HTR-8/SVneo (cell line): ENCODE data around the gene MYO18B.

Experiments
- DNase-seq: peaks from one replicate; pipeline ENCODE4 v3.0.0; 2011; ENCODE audit warnings: low spot score, mixed read lengths; ENCODE audit not compliant: insufficient read length
- FAIRE-seq: peaks from 2 replicates; lab custom pipeline; 2011; peaks lifted over from hg19 to GRCh38; lab: Jason Lieb, UNC

The MYO18B gene

GRCh38 chr22:25843660-25844405 lies 101.8 kb downstream of the MYO18B start:
- no peak for DNase-seq

GRCh38 chr22:25844601-25845000 lies 102.6 kb downstream of the MYO18B start:
- no peak for DNase-seq
- FAIRE-seq, result no peak

More at GRCh38 chr22:25843660-25844405, 101.8 kb downstream of the MYO18B start:
- FAIRE-seq, result no peak

- FAIRE-seq (no peak), DNase-seq (no peak)
Measured at GRCh38 chr22:25845985-25846745, 104.2 kb downstream of the MYO18B start.

- DNase-seq (no peak), FAIRE-seq (no peak)
Measured at GRCh38 chr22:25847451-25847850, 105.5 kb downstream of the MYO18B start.

- no peak for FAIRE-seq
- DNase-seq, result no peak
Measured at GRCh38 chr22:25848954-25849353, 107.0 kb downstream of the MYO18B start.

- FAIRE-seq (no peak), DNase-seq (no peak)
Measured at GRCh38 chr22:25849522-25849921, 107.5 kb downstream of the MYO18B start.

- FAIRE-seq (no peak), DNase-seq (no peak)
Measured at GRCh38 chr22:25852223-25852622, 110.2 kb downstream of the MYO18B start.

- FAIRE-seq (no peak), DNase-seq (no peak)
Measured at GRCh38 chr22:25853078-25853477, 111.1 kb downstream of the MYO18B start.

- FAIRE-seq, result no peak
- no peak for DNase-seq
Measured at GRCh38 chr22:25853501-25854284, 111.7 kb downstream of the MYO18B start.

GRCh38 chr22:25869771-25870170 lies 127.8 kb downstream of the MYO18B start:
- FAIRE-seq (no peak), DNase-seq (no peak)

- no peak for FAIRE-seq
Measured at GRCh38 chr22:25874327-25874726, 132.3 kb downstream of the MYO18B start.

GRCh38 chr22:25875461-25875860 lies 133.5 kb downstream of the MYO18B start:
- no peak for FAIRE-seq

More at GRCh38 chr22:25874327-25874726, 132.3 kb downstream of the MYO18B start:
- DNase-seq, result no peak

GRCh38 chr22:25876871-25877270 lies 134.9 kb downstream of the MYO18B start:
- DNase-seq (no peak), FAIRE-seq (no peak)

More at GRCh38 chr22:25875461-25875860, 133.5 kb downstream of the MYO18B start:
- DNase-seq, result no peak

GRCh38 chr22:25878933-25879332 lies 136.9 kb downstream of the MYO18B start:
- DNase-seq (no peak), FAIRE-seq (no peak)

- no peak for DNase-seq
- no peak for FAIRE-seq
Measured at GRCh38 chr22:25880524-25880923, 138.5 kb downstream of the MYO18B start.

GRCh38 chr22:25881210-25881755 lies 139.3 kb downstream of the MYO18B start:
- DNase-seq (no peak), FAIRE-seq (no peak)

- no peak for FAIRE-seq
Measured at GRCh38 chr22:25882360-25882759, 140.4 kb downstream of the MYO18B start.

GRCh38 chr22:25883482-25884033 lies 141.6 kb downstream of the MYO18B start:
- DNase-seq (no peak), FAIRE-seq (no peak)

More at GRCh38 chr22:25882360-25882759, 140.4 kb downstream of the MYO18B start:
- no peak for DNase-seq

- DNase-seq, result no peak
Measured at GRCh38 chr22:25884121-25884520, 142.1 kb downstream of the MYO18B start.

More at GRCh38 chr22:25884121-25884520, 142.1 kb downstream of the MYO18B start:
- no peak for FAIRE-seq
